ENCODE data around the gene NATD1. TPM values are rescaled to one million over a fixed set of nuclear protein-coding genes. Genes with fewer than 3 reads are reported as not detected.

Gene NATD1
- total RNA-seq, 2 experiments from 2014 or later: 1.1 to 1.3 TPM

GRCh38 chr17:21239680-21240368 is 13.4 kb downstream of the NATD1 start:
- H3K9me3 Mint-ChIP-seq: no peaks in the 10 kb centered on the region
- no peaks in the 10 kb centered on the region for H3K4me1 Mint-ChIP-seq (ENCODE audit: low read depth)
- no peaks in the 10 kb centered on the region for H3K36me3 Mint-ChIP-seq (ENCODE audit: low read depth)
- DNase-seq (no peak), ATAC-seq (peak; percentile 61)
- peak; percentile 27 for TF ChIP-seq CTCF (IDR thresholded peaks at IDR 0.05)
- POLR2A ChIA-PET: no interaction called here
- H3K27ac Mint-ChIP-seq: no peak overlapping the region
- H3K4me3 Mint-ChIP-seq: no peak overlapping the region
- H3K27me3 Mint-ChIP-seq: no peaks in the 10 kb centered on the region
- intact Hi-C loops (cut with micrococcal nuclease): no loop called here
- CTCF ChIA-PET: interaction anchor here (1.2 to 1.8 kb wide), 4 partner anchors 39 to 120 kb away, joined by 3 to 6 read pairs (median 4); no protein-coding TSS in a partner anchor

- DNase-seq (no peak), ATAC-seq (no peak)
- Mint-ChIP-seq H3K27ac (no peak overlapping the region), H3K4me3 (no peak overlapping the region), H3K9me3 (peaks cover 7% of the 10 kb centered on the region), H3K4me1 (ENCODE audit: low read depth) (no peaks in the 10 kb centered on the region), H3K36me3 (ENCODE audit: low read depth) (peaks cover 7% of the 10 kb centered on the region), H3K27me3 (no peaks in the 10 kb centered on the region)
- no peak for TF ChIP-seq CTCF (IDR thresholded peaks at IDR 0.05)
- ChIA-PET POLR2A (no interaction called here), CTCF (no interaction called here)
- intact Hi-C loops (cut with micrococcal nuclease): no loop called here
Observed at GRCh38 chr17:21235921-21236320, 17.3 kb downstream of the NATD1 start.

DNA sequence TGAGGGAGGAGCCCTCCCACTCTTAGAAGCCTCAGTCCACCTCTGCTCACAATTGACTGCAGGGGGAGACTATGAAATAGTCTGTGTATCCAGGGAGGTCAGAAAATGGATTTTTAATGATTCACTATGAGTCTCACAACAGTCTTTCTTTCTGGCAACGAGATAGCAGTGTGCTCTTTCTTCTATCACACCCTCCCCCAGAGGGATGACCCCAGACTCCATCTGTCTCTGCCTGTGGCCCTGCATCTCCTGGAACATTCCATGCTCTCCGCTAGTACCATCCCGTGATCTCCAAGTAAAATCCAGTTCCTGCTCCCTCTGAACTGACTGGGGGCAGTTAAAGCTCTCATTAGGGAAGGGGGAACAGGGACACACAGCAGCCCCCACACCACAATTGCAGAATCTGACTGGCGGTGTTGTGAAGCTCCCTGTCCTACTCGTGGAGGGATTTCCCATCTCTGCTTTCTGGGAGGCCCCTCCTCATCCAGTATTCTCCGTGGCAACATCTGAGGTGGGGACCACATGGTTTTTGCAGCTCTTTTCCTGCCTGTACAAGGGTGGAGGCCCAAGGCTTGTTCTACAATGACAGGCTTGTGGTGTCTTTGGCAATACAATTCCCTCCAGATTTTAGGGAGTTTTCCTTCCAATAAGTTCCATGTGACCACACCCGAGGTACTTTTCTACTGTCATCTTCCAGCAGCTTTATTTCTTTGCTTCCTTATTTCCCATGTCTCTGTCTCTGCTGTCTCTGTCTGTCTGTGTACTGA is 19.4 kb downstream of the NATD1 start:
- H3K4me1 Mint-ChIP-seq (ENCODE audit: low read depth): no peaks in the 10 kb centered on the region
- DNase-seq (no peak), ATAC-seq (no peak)
- H3K4me3 Mint-ChIP-seq: no peak overlapping the region
- intact Hi-C loops (cut with micrococcal nuclease): no loop called here
- H3K27ac Mint-ChIP-seq: no peak overlapping the region
- no peaks in the 10 kb centered on the region for H3K27me3 Mint-ChIP-seq
- TF ChIP-seq CTCF (IDR thresholded peaks at IDR 0.05): no peak
- H3K36me3 Mint-ChIP-seq (ENCODE audit: low read depth): peaks cover 7% of the 10 kb centered on the region
- peaks cover 7% of the 10 kb centered on the region for H3K9me3 Mint-ChIP-seq
- CTCF ChIA-PET: no interaction called here
- POLR2A ChIA-PET: interaction anchor here (0.6 kb wide), 1 partner anchor 25 kb away, joined by 4 read pairs; no protein-coding TSS in a partner anchor

GRCh38 chr17:21232033-21232749 is 21.0 kb downstream of the NATD1 start:
- no peak for TF ChIP-seq CTCF (IDR thresholded peaks at IDR 0.05)
- POLR2A ChIA-PET: no interaction called here
- peaks cover 7% of the 10 kb centered on the region for H3K9me3 Mint-ChIP-seq
- intact Hi-C loops (cut with micrococcal nuclease): no loop called here
- H3K27me3 Mint-ChIP-seq: no peaks in the 10 kb centered on the region
- H3K4me1 Mint-ChIP-seq (ENCODE audit: low read depth): no peaks in the 10 kb centered on the region
- H3K4me3 Mint-ChIP-seq: no peak overlapping the region
- DNase-seq (no peak), ATAC-seq (no peak)
- no peak overlapping the region for H3K27ac Mint-ChIP-seq
- peaks cover 7% of the 10 kb centered on the region for H3K36me3 Mint-ChIP-seq (ENCODE audit: low read depth)
- CTCF ChIA-PET: no interaction called here
